Measurements from ENCODE around the gene FNDC11.
"Not testable (repeated sequence)": the region's sequence is repeated elsewhere in the genome, so short reads cannot be mapped to it uniquely, and the experiment has no call there.

Gene FNDC11

DNA sequence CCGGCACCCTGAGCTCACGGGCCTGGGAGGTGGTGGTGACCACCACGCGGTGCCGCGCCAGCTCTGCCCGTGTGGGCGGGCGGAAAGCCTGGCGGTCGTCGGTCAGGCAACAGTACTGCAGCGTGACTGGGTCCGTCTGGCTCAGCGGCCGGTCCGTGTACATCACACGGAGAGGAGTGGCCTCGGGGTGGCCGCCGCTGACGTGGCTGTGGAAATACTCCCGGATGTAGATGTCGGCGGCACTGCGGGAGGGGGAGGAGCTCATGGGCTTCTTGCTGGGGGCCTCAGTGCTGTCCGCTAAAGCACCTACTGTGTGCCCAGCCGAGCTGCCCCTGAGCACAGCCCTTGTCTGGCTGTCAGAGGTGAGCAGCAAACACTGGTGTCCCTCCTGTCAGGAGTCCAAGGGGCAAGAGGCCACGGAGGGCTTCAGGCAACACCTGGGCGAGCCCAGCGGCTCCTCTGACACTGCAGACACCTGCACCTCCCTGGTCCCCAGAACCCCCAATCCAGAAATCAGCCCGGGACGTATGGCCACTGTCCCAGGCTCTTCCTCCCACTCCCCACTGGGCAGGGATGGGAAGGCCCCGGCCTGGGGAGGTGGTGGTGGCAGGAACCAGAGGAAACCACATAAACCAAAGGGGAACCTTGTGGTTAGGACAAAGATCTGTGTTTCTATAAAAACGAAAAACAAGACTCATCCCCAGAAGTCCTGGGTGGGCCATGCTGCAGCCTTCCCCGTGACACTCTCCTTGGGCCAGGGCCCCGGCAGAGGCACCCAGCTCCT is 13.6 kb downstream of the FNDC11 start:
- peak; percentile 62 for DNase-seq

DNA sequence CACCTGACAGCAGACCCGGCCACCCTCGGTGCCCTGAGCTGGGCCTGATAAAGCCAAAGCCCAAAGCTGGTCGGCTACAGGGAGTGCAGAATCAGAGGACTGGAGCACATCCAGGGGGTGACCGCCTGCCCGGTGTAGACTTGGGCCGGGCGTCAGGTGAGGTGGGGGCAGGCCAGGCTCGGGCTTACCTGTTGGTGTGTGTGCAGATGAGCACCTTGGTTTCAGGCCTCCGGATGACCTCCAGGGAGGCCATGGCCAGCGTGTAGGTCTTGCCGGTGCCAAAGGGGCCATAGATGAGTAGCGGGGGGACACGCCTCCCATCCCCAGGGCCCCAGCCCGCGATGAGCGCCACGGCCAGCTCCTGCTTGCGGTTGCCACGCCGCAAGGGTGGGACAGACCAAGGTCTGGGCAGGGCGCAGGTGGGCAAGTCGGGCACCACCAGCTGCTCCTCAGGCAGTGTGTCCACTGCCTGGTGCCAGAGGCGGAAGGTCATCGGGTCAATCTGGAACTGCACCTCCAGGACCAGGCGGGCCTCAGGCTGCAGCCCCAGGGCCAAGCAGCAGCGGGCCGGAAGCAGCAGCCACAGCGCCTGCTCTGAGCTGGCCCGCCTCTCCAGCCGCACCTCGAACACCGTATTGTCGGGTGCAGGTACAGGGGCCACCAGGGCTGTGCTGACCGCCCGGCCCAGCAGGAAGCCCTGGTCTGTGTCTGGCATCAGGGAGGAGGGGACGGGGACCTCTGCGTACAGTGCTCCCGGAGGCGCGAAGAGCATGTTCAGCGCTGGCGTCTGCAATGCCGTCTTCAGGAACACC is 14.4 kb downstream of the FNDC11 start:
- DNase-seq: no peak

DNA sequence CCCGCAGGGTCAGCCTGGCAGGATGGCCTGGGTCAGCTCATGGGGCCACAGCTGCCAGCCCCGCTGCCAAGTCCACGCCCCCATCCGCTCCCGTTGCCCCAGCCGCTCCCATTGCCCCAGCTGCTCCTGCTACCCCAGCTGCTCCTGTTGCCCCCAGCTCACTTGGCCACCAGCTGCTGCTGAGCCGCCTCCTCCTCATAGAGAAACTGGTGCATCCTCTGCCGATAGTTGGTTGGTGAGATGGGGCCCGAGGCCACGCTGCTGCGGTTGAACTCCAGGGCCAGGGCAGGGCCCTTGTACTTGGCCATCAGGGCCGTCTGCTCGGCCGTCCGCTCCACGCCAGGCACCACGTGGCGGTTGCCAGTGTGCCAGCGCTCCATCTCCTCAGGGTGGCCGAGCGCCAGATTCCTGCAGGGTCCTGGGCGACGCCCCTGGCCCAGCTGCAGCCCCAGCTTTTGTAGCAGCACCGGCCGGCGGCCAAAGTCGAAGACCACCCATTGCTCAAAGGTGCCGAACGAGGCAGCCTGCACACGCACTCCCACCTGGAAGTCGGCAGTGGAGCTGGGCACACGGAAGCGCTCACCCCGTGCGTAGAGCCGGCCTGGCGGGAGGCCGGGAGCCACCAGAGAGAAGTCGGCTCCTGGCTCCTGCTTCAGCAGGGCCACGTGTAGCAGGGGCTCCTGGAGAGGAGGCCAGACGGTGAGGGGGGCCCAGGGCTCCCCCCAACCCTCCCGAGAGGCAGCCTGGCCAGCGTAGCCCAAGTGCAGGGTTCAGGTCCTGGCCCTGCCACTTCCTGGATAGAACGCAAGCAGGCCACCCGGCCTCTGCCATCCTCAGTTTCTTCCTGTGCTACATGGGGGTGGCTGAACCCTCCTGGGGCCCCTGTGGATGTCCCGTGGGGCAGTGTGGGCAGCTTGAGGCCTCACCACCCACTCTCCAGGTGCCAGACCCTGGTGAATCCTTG is 15.3 kb downstream of the FNDC11 start:
- no peak for DNase-seq

DNA sequence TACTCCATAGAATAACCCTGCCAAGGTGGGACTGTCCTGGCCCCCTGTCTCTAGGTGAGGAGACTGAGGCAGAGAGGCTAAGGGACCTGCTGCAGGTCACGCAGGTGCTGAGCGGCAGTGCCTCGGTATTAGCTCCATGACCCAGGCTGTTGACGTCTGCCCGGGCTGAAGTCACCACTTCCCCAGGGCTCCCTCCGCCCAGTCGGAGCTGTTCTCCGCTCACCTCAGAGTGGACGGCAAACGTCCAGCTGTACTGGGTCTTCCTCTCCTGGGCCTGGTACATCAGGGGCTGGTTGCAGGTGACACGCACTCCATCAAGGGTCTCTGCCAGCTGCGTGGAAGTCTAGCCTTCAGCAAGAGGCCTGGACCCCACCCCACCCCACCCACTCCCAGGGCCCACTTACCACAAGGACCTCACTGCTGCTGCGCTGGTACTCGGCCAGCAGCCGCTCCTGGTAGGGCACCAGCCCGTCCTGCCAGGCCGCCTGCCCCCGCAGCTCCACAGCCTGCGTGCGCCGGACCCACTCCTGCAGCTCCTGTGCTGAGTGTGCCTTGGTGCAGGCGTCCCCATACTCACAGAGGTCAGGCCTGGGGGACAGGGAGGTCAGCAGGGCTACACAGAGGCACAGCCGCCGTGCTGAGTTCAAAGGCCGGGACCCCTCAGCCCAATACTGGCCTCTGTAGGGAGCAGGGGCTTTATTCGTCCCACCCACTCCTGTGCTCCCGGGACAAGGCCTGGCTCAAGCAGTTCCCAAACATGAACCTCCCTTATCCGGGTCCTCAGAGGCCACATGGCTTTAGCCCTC is 16.5 kb downstream of the FNDC11 start:
- DNase-seq: no peak

DNA sequence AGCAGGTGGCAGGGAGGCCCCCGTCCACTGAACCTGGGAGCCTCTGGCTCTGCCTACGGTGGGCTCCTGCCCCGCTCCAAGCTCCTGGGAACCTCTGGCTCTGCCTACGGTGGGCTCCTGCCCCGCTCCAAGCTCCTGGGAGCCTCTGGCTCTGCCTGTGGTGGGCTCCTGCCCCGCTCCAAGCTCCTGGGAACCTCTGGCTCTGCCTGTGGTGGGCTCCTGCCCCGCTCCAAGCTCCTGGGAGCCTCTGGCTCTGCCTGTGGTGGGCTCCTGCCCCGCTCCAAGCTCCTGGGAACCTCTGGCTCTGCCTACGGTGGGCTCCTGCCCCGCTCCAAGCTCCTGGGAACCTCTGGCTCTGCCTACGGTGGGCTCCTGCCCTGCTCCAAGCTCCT is 17.1 kb downstream of the FNDC11 start:
- not testable (repeated sequence) for DNase-seq

DNA sequence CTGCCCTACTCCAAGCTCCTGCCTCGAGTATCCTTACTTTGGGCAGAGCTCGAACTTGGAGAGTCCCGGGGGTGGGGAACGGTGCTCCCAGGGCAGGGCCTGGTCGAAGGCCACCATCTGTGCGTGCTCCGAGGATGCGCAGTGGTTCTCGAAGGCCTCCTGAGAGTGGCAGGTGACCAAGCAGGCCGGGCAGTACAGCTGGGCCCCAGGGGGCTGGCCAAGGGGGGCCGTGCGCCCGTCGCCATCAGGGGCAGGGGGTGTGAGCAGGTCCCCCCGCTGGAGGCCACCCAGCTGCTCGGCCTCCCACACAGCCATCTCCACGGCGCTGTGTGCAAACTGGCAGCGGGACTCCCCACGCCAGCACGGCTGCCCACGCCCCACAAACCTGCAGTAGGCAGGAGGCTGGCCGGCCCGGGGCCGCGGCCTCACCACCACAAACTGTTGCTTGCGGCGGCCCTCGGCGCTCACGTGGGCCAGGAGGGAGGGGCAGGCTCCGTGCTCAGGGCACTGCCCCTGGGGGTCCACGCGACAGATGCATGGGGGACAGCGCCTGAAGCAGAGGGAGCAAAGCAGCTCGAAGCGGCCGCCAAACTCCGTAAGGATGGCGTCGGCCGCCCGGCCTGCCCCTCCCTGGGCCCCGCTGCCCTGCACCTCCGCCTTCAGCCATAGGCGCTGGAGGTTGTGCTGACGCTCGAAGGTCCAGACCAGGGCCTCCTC is 18.3 kb downstream of the FNDC11 start:
- no peak for DNase-seq

DNA sequence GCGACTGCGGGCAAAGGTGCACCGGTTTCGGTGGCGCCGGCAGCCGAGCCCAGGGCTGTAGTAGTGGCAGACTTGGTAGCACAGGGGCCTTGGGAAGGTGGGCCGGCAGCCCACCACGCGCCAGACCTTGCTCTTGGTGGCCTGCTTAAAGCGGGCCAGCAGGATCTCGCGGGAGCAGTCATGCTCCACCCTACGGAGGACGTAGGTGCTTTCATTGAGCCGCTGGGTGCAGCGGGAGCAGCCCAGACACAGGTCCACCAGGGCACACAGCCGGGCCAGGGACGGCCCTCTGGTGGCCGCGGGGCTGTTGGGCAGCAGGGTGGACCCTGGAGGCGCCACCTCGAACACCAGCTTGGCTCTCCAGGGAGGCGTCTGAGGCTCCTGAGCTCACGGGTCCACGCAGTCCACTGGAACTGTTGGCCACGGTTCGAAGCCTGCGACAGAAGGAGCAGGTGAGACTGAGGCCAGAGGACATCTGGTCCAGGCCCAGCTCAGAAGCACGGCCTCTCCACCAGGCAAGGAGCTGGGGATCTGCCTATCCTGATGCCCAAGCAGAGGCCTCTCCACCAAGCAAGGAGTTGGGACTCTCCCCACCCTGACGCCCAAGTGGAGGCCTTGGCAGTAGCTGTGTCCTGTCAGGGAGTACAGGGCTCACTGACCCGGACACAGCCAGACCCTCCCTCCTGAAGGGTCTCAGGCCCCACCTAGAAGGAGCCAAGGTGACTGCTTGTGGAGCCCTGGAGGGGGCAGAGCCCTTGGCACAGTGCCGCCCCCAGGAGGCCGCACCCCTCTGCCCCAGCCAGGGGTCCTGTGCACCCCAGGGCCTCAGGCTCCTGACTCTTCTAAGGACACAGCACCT is 19.1 kb downstream of the FNDC11 start:
- no peak for DNase-seq

DNA sequence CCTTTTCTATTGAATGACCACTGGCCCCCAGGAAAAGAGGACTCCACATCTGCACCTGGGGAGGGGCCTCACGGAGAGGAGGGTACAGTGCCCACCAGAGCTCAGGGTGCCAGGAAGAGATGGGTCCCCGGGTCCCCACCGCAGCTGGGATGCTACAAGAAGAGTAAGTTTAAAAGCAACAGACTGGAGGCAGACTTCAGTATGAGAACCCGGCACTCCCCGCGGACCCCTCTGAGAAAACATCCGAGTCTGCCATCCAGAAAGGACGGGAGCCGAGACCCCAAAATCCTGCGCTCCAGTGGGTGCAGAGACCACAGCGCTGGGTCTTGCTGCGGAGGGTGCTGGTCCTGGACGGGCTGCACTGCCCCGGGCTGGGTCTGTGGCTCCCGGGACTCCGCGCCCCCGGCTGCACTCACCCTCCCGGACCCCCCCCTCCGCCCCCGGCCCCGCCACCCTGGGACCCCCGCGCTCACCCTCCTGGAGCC is 19.7 kb downstream of the FNDC11 start:
- no peak for DNase-seq

DNA sequence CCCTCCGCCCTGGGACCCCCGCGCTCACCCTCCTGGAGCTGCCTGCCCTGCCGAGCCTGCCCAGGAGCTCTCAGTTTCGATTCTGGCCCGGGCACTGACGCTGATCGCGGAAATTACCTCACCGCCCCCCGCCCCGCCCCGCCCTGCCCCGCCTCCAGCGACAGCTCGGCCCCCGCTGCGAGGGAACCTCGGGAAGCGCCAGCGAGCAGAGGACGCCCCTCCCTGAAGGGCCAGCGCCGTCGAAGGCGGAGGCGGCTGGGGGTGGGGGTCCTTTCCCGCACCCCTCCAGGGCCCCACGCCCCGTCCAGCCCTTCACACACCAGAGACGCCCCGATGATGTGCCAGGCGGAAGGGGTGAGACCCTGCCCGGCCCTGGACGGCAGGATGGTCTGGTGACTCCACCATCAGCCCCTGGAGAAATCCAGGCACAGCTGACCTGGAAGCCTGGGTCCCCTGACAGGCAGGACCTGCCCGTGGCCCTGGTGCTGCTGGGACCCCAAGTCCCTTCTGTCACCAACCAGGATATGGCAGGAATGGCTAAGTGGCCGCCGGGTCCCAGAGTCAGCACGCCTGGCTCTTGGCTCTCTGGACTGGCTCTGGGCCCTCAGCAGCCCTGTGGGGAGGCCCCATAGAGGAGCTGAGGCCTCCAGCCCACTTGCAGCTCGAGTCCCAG is 20.3 kb downstream of the FNDC11 start, which contains the start of gene HELZ2:
Gene HELZ2 (minus strand): TSS at position 84 of the 673 bp plus-strand sequence. CDS start 1,854 bp downstream, outside the sequence.
- peak; percentile 56 for DNase-seq

DNA sequence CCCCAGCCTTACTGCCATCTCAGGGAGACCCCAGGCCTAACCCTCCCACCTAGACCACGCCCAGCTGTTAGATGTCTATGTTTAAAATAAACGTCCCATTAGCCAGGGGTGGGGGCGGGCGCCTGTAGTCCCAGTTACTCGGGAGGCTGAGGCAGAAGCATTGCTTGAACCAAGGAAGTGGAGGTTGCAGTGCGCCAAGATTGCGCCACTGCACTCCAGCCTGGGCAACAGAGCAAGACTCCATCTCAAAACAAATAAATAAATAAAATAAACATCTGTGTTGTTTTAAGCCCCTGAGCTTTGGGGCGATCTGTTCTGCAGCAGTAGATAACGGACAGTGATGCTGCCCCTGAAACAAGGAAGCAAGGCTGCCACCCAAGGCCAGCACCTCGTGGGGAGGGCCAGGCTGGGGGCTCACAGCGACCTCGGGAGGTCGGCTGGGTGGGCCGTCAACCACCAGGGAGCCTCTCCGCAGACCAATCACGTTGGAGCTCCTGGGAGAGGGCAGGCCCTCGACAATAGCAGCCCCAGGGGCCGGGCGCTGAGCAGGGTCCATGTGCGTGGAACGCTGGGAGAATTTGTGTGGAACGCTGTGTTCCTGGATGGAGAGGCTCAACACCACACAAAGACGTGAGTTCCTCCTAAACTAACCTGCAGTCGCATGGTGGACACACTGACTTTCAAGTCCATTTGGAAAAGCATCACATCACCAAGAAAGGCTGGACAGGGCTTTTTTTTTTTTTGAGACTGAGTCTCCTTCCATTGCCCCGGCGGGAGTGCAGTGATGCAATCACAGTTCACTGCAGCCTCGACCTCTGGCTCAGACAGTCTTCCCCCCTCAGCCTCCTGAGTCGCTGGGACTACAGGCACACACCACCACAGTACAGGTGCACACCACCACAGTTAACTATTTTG is 21.1 kb downstream of the FNDC11 start:
- DNase-seq: no peak

DNA sequence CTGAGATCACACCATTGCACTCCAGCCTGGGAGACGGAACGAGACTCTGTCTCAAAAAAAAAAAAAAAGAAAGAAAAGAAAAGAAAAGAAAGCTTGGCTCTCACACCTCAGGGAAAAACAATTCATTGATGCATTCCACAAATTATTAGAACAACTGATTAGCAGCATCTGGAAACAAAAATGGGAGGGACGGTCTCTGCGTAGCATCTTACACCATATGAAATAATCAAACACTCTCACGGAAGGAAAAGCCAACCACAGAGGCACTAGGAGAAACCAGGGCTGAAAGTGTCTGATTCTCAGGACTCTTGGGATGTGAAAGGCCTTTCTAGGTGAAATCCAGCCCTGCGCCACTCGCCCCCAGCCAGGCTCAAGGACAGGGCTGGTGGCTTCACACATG is 22.4 kb downstream of the FNDC11 start:
- no peak for DNase-seq

DNA sequence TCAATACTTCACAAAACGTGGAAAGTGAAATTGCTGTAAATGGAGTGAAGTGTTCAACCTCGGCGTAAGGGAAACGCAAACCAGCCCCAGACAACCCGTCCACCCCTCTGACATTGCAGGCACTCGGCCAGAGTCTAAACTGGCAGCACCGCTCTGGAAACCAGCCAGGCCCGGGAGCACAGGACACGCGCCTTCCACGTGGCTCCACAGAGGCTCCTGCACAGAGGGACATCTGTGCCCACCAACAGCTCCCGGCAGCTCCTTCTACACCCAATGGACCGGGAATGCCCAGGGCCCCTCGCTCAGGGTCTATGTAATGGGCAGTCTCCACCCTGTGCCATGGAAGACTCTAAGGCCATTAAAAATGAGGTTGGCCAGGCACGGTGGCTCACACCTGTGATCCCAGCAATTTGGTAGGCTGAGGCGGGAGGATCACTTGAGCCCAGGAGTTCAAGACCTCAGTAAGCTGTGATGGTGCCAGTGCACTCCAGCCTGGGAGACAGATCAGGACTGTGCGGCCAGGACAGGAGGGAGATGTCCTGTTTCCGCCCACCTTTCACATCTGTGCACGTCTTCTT is 23.4 kb downstream of the FNDC11 start:
- DNase-seq: no peak

DNA sequence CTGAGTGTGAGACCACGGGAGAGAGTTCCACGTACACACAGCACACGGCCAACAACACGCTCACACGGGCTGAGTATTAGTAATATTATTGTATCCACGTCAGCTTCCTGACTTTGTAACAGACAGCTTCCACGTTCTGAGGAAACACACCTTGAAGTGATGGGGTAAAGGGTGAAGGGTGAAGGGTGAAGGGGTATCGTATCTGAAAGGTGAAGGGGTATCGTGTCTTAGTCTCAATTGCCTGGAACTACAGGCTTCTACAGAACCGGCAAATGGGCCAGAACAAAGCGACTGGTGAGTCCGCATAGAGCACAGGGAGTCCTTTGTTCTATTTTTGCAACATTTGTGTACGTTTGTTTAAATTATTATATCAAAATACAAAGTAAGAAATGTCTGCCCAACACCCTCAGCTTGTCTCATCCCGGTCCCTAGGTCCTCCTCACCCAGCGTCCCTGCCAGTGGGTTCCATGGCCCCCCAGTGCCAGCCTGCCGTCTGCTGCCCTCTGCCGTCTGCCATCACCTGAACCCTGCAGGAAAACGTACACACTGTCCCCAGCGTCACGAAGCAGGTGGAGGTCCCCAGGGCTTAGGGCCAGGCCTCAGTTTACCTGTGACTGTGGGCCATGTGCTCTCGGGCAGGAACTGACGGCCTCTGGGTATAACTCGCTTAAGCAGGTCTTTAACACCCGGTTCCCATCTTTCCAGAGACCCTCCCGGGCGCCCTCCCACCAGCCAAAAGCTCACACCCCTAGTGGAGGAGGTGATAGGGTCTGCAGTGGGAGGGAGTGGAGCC is 24.5 kb downstream of the FNDC11 start:
- no peak for DNase-seq

DNA sequence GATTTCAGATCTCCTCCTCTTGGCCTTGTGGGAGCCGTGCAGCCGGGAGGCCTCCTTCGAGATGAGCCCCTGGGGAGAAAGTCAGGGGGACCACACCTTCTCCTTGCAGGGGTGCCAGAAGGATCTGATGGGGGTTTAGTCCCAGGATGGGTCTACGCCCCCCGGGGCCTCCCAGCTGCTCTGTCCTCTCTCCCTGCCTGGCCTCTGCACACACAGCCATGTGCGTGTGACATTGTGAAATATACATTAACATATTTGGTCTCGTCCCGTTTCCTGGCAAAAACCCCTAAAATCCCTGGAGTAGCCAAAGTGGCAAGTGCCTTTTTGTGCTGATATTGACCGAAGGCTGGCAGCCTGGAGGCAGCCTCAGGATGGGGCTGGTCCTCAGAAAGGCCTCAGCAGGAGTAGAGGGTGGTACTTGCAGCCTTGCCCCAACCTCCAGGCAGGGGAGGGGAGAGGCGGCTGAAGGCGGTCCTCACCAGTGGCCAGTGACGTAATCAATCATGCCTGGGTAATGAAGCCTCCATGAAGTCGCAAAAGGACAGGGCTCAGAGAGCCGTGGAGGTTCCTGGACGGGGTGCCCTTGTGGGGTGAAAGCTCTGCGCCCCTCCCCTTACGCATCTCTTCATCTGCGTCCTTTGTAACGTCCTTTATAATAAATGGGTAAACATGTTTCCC is 25.2 kb downstream of the FNDC11 start:
- no peak for DNase-seq

DNA sequence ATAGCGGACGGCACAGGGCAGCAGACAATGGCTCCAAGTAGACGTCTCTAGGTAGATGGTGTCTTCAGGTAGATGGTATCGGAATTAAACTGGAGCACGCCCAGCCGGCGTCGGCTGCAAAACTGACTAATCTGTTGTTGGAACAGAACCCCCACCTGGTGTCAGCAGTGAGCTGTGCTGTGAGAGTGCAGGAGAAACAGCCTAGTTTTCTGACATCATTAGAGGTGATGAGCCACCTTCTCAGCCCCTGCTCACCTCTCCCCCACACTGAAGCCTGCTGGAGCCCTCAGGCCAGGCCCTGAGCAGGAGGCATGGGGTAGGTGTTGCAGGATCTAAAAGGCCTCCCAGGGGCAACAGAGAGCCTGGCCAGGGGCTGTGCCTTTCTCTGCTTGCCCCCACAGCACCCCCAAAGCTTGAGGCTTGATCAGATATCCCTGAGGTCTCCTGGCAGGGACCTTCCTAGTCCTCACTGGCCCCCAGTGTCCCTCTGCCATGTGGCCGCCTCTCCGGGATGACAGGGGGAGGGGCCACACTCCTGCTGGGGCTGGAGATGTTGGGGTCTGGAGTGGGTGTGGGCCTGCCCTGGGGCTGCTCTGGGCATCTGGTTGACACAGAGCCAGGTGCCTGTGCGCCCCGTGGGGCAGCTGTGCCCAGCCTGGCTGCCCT is 27.0 kb downstream of the FNDC11 start:
- DNase-seq: peak; percentile 82
